CD4-positive, alpha-beta T cell (primary cell): Measurements from ENCODE around the gene ALDH1A1. TPM values are rescaled to one million over a fixed set of nuclear protein-coding genes. Genes with fewer than 3 reads are reported as not detected.

Experiments used
- ATAC-seq: fragments of 200-7000 bp; cut with Tn5 transposase; one replicate; pipeline ENCODE4 v1.10.0; 2022; ENCODE audit warnings: mild to moderate bottlenecking; ENCODE audit not compliant: poor library complexity
- CTCF ChIA-PET: fragments of 350-600 bp; sonication (Branson Sonifier 250); formaldehyde crosslinking; loops from one replicate; lab custom pipeline; 2021; ENCODE audit warnings: antibody characterized with exemption, inconsistent platforms; lab: Charles Lee
- POLR2A ChIA-PET: fragments of 350-600 bp; sonication (Branson Sonifier 250); formaldehyde crosslinking; loops from one replicate; lab custom pipeline; 2021; ENCODE audit warnings: antibody characterized with exemption, inconsistent platforms; lab: Charles Lee
- DNase-seq, 14 experiments: peaks; one replicate each; pipeline ENCODE4 v3.0.0-alpha.2; 2013 to 2020; ENCODE audit warnings: mixed read lengths in 2 of 14
- H3K27ac ChIP-seq, 2 donors: one replicate each; pipeline versions ENCODE4 v1.5.1 to v1.7.0; 2013; ENCODE audit warnings: low read length in 2 of 2, low read depth in 1 of 2, mild to moderate bottlenecking in 1 of 2
- H3K27me3 ChIP-seq, 2 experiments: 1 replicate in 1 of 2; 2 replicates in 1 of 2; pipeline versions ENCODE4 v1.6.1 to v1.7.0; 2013; ENCODE audit warnings: low read length in 2 of 2, control low read depth in 1 of 2, mild to moderate bottlenecking in 1 of 2, moderate library complexity in 1 of 2; ENCODE audit not compliant: insufficient read depth in 2 of 2, control insufficient read depth in 1 of 2
- H3K36me3 ChIP-seq: one replicate; pipeline ENCODE4 v1.6.1; 2013; ENCODE audit warnings: low read length, control low read depth; ENCODE audit not compliant: insufficient read depth
- H3K4me1 ChIP-seq: one replicate; pipeline ENCODE4 v1.6.1; 2013; ENCODE audit warnings: low read length, control low read depth; ENCODE audit not compliant: insufficient read depth
- H3K4me3 ChIP-seq: one replicate; pipeline ENCODE4 v1.5.1; 2013; ENCODE audit warnings: mild to moderate bottlenecking, low read length, moderate library complexity
- H3K9me3 ChIP-seq, 2 experiments: 1 replicate in 1 of 2; 2 replicates in 1 of 2; pipeline versions ENCODE4 v1.6.1 to v1.7.0; 2013; ENCODE audit warnings: low read length in 2 of 2, mild to moderate bottlenecking in 2 of 2, control low read depth in 1 of 2, moderate library complexity in 1 of 2; ENCODE audit not compliant: control insufficient read depth in 1 of 2, insufficient read depth in 1 of 2
- H3K27ac Mint-ChIP-seq: one replicate; pipeline ENCODE4 v1.8.0; 2020; ENCODE audit warnings: mixed read lengths
- H3K27me3 Mint-ChIP-seq: one replicate; pipeline ENCODE4 v1.8.0; 2021; ENCODE audit warnings: mixed read lengths
- H3K36me3 Mint-ChIP-seq: one replicate; pipeline ENCODE4 v1.8.0; 2021; ENCODE audit warnings: low read depth, mixed read lengths
- H3K4me1 Mint-ChIP-seq: one replicate; pipeline ENCODE4 v1.8.0; 2021; ENCODE audit warnings: low read depth, mixed read lengths
- H3K4me3 Mint-ChIP-seq: one replicate; pipeline ENCODE4 v1.8.0; 2020; ENCODE audit warnings: mild to moderate bottlenecking, mixed read lengths
- H3K9me3 Mint-ChIP-seq: one replicate; pipeline ENCODE4 v1.8.0; 2020; ENCODE audit warnings: mixed read lengths
- intact Hi-C, 2 experiments: fragments of 100-400 bp; cut with DNase I in 1 of 2; cut with micrococcal nuclease in 1 of 2; formaldehyde crosslinking; loops; one replicate each; pipeline versions ENCODE4 v1.15.1 to v1.9.0; 2023 to 2025; cut with DNase I, micrococcal nuclease
- total RNA-seq, 174 experiments: library from RNA in 2 of 174; stranded (reverse) in 2 of 174; gene quantifications; one replicate each; pipeline ENCODE4 v1.2.3 and lab custom pipeline; 2021 to 2026
- TF ChIP-seq, protein P1 (sequence below): fragments of 200-600 bp; IDR thresholded peaks from one replicate; pipeline ENCODE4 v1.8.0; 2022; ENCODE audit warnings: antibody characterized with exemption, mild to moderate bottlenecking

The ALDH1A1 gene
- total RNA-seq, 2 experiments from 2014 or later = 0.39 TPM; not detected in 1

DNA sequence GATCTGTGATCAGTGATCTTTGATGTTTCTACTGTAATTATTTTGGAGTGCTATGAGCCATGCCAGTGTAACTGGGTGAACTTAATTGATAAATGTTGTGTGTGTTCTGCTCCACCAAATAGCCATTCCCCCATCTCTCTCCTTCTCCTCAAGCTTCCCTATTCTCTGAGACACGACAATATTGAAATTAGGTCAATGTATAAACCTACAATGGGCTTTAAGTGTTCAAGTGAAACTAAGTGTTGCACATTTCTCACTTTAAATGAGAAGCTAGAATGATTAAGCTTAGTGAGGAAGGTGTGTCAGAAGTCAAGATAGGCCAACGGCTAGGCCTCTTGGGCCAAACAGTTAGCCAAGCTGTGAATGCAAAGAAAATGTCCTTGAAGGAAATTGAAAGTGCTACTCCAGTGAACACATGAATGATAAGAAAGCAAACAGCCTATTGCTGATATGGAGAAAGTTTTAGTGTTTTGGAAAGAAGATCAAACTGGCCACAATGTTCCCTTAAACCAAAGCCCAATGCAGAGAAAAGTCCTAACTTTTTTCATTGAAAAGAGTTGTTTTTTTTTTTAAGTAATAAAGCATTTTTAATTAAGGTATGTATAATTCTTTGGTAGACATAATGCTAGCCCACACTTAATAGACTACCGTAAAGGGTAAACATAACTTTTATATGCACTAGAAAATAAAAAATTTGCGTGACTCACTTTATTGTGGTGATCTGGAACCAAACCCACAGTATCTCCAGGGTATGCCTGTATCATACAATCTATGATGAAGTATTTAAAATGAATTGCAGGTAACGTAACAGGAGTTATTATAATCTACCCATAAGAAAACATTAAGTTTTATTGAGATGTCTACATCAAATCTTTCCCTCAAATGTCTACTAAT, 42.5 kb upstream of the ALDH1A1 start:
- CTCF ChIA-PET = no interaction called here
- TF ChIP-seq, protein P1, sequence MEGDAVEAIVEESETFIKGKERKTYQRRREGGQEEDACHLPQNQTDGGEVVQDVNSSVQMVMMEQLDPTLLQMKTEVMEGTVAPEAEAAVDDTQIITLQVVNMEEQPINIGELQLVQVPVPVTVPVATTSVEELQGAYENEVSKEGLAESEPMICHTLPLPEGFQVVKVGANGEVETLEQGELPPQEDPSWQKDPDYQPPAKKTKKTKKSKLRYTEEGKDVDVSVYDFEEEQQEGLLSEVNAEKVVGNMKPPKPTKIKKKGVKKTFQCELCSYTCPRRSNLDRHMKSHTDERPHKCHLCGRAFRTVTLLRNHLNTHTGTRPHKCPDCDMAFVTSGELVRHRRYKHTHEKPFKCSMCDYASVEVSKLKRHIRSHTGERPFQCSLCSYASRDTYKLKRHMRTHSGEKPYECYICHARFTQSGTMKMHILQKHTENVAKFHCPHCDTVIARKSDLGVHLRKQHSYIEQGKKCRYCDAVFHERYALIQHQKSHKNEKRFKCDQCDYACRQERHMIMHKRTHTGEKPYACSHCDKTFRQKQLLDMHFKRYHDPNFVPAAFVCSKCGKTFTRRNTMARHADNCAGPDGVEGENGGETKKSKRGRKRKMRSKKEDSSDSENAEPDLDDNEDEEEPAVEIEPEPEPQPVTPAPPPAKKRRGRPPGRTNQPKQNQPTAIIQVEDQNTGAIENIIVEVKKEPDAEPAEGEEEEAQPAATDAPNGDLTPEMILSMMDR = no peak
- Mint-ChIP-seq H3K9me3 (no peaks in the 10 kb centered on the region), H3K4me1 (peaks cover 8% of the 10 kb centered on the region), H3K36me3 (no peaks in the 10 kb centered on the region), H3K27me3 (no peaks in the 10 kb centered on the region), H3K27ac (no peak overlapping the region), H3K4me3 (no peak overlapping the region)
- intact Hi-C loops = no loop called here
- no peaks in the 10 kb centered on the region for H3K36me3 ChIP-seq
- H3K4me1 ChIP-seq = peaks cover 3% of the 10 kb centered on the region
- no peak overlapping the region for H3K27ac ChIP-seq
- DNase-seq (no peak), ATAC-seq (no peak)
- POLR2A ChIA-PET = no interaction called here
- H3K4me3 ChIP-seq = no peak overlapping the region
- H3K27me3 ChIP-seq = no peaks in the 10 kb centered on the region
- no peaks in the 10 kb centered on the region for H3K9me3 ChIP-seq

DNA sequence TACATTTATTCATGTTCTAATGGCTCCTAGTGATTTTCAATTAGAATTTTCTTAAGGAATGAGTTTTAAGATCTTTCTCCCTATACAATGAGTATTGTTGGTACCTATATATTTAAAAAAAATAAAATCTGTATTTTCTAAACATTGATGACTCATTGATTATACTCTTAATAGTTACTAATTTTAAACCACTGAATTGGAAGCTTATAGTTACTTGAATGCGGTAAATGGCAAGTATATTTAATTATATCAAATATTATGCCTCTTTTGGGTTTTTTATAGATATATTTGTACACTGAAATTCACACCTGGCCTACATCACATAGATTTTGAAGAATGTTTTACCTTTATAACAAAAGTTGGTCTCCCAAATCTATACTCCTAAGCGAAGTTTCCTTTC, 38.9 kb upstream of the ALDH1A1 start:
- H3K36me3 ChIP-seq = no peaks in the 10 kb centered on the region
- no peaks in the 10 kb centered on the region for H3K4me1 ChIP-seq
- CTCF ChIA-PET = no interaction called here
- ATAC-seq (no peak), DNase-seq (no peak)
- Mint-ChIP-seq H3K4me1 (no peaks in the 10 kb centered on the region), H3K27ac (no peak overlapping the region), H3K36me3 (no peaks in the 10 kb centered on the region), H3K9me3 (no peaks in the 10 kb centered on the region), H3K4me3 (no peak overlapping the region), H3K27me3 (no peaks in the 10 kb centered on the region)
- H3K27me3 ChIP-seq = no peaks in the 10 kb centered on the region
- intact Hi-C loops = no loop called here
- POLR2A ChIA-PET = no interaction called here
- H3K27ac ChIP-seq = no peak overlapping the region
- TF ChIP-seq, protein P1 = no peak
- no peak overlapping the region for H3K4me3 ChIP-seq
- H3K9me3 ChIP-seq = no peaks in the 10 kb centered on the region

DNA sequence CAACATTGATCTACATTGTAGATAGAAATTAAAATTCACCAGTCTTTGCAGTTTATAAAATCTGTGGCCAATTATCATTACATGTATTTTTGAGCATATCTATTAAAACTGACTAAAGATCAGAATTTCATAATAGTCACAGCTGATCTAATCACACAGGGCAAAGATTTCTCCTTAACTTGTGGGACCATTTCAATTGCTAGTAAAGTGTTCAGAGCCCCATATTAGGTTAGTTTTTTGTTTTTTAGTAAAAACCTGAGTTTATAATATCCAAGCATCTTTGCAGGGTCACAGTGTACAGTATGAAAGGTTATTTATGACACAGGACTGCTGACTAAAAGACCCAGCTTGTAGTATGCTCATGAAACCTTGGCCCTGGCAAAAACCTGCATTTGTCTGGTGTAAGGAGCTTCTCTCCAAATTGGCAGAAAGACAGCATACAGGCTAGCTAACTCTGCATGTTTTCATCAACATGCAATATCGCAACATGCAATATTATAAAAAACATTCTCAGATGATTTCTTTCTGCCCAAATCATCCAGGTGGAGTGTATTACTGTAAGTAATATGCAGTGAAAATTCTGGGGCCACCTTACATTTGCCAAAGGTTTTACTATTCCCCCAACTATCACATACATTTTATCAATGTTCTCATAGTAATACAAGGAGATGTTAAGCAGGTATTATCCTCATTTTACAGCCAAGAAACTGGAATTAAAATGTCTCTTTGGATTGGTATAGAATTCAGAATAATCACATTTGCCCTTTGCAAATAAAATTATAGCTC, 37.7 kb upstream of the ALDH1A1 start:
- H3K4me1 Mint-ChIP-seq = no peaks in the 10 kb centered on the region
- TF ChIP-seq, protein P1 = no peak
- no peak overlapping the region for H3K4me3 ChIP-seq
- H3K36me3 Mint-ChIP-seq = no peaks in the 10 kb centered on the region
- ATAC-seq (no peak), DNase-seq (no peak)
- H3K9me3 ChIP-seq = no peaks in the 10 kb centered on the region
- ChIA-PET POLR2A (no interaction called here), CTCF (no interaction called here)
- no peaks in the 10 kb centered on the region for H3K9me3 Mint-ChIP-seq
- intact Hi-C loops = no loop called here
- no peaks in the 10 kb centered on the region for H3K36me3 ChIP-seq
- no peaks in the 10 kb centered on the region for H3K27me3 ChIP-seq
- H3K4me1 ChIP-seq = no peaks in the 10 kb centered on the region
- H3K27ac ChIP-seq = no peak overlapping the region
- H3K27ac Mint-ChIP-seq = no peak overlapping the region
- no peaks in the 10 kb centered on the region for H3K27me3 Mint-ChIP-seq
- no peak overlapping the region for H3K4me3 Mint-ChIP-seq
